Ramos (cell line): ENCODE results near the gene PNMA6E.
"Not testable (repeated sequence)": the region's sequence is repeated elsewhere in the genome, so short reads cannot be mapped to it uniquely, and the experiment has no call there.

Experiments used
- in situ Hi-C: fragments of 300-500 bp; cut with MboI; formaldehyde crosslinking; loops from one replicate; pipeline ENCODE4 v1.14.3; 2022; ENCODE audit warnings: low sequenced_read_pairs; ENCODE audit not compliant: unreplicated experiment

PNMA6E gene

GRCh38 chrX:153409414-153410101 is 8.4 kb upstream of the PNMA6E start:
- in situ Hi-C loops = no loop called here

- in situ Hi-C loops = no loop called here
These were observed 7.8 kb upstream of the PNMA6E start for GRCh38 chrX:153408871-153409351.

- in situ Hi-C loops = no loop called here
These were observed 7.1 kb upstream of the PNMA6E start for GRCh38 chrX:153408221-153408721.

GRCh38 chrX:153407736-153408135 is 6.6 kb upstream of the PNMA6E start:
- in situ Hi-C loops = no loop called here

GRCh38 chrX:153406903-153407302 is 5.8 kb upstream of the PNMA6E start:
- in situ Hi-C loops = no loop called here

GRCh38 chrX:153406011-153406410 is 4.9 kb upstream of the PNMA6E start:
- in situ Hi-C loops = no loop called here

- in situ Hi-C loops = no loop called here
These were observed 4.3 kb upstream of the PNMA6E start for GRCh38 chrX:153405426-153405825.

GRCh38 chrX:153404333-153404732 is 3.2 kb upstream of the PNMA6E start:
- in situ Hi-C loops = not testable (repeated sequence)

GRCh38 chrX:153400146-153401132 is 711 bp downstream of the PNMA6E start:
- in situ Hi-C loops = no loop called here

- in situ Hi-C loops = loop anchor here (25.0 kb wide), 1 partner anchor 361 kb away; no protein-coding TSS in a partner anchor
These were observed 2.7 kb downstream of the PNMA6E start for GRCh38 chrX:153398275-153398960.

GRCh38 chrX:153397256-153397960 is 3.7 kb downstream of the PNMA6E start:
- in situ Hi-C loops = loop anchor here (25.0 kb wide), 1 partner anchor 360 kb away; no protein-coding TSS in a partner anchor

GRCh38 chrX:153396320-153397195 is 4.6 kb downstream of the PNMA6E start:
- in situ Hi-C loops = loop anchor here (25.0 kb wide), 1 partner anchor 359 kb away; no protein-coding TSS in a partner anchor

- in situ Hi-C loops = loop anchor here (25.0 kb wide), 1 partner anchor 358 kb away; no protein-coding TSS in a partner anchor
These were observed 5.4 kb downstream of the PNMA6E start for GRCh38 chrX:153395613-153396319.

GRCh38 chrX:153394612-153395011 is 6.5 kb downstream of the PNMA6E start:
- in situ Hi-C loops = loop anchor here (25.0 kb wide), 1 partner anchor 357 kb away; no protein-coding TSS in a partner anchor

GRCh38 chrX:153392642-153393321 is 8.4 kb downstream of the PNMA6E start:
- in situ Hi-C loops = loop anchor here (25.0 kb wide), 1 partner anchor 355 kb away; no protein-coding TSS in a partner anchor

- in situ Hi-C loops = loop anchor here (25.0 kb wide), 1 partner anchor 352 kb away; no protein-coding TSS in a partner anchor
These were observed 11.7 kb downstream of the PNMA6E start for GRCh38 chrX:153389460-153389768.
